GM19025 (cell line): ENCODE results near the gene ERC2.

Experiments used
- ATAC-seq: cut with Tn5 transposase; IDR thresholded peaks from one replicate; pipeline ENCODE4 v1.9.1; 2021; ENCODE audit warnings: mild to moderate bottlenecking, low read depth, moderate library complexity; ENCODE audit not compliant: unreplicated experiment

ERC2 gene

GRCh38 chr3:55906896-55907295 lies 561.4 kb downstream of the ERC2 start:
- no peak for ATAC-seq

- ATAC-seq: no peak
Measured at GRCh38 chr3:55904716-55905115, 563.6 kb downstream of the ERC2 start.

GRCh38 chr3:55903680-55904079 lies 564.6 kb downstream of the ERC2 start:
- ATAC-seq: no peak

- no peak for ATAC-seq
Measured at GRCh38 chr3:55902221-55902900, 565.9 kb downstream of the ERC2 start.

GRCh38 chr3:55899887-55900286 lies 568.4 kb downstream of the ERC2 start:
- no peak for ATAC-seq

GRCh38 chr3:55897573-55898224 lies 570.6 kb downstream of the ERC2 start:
- no peak for ATAC-seq

- ATAC-seq: no peak
Measured at GRCh38 chr3:55895897-55896566, 572.2 kb downstream of the ERC2 start.

- no peak for ATAC-seq
Measured at GRCh38 chr3:55894605-55895004, 573.7 kb downstream of the ERC2 start.

- ATAC-seq: no peak
Measured at GRCh38 chr3:55893045-55893664, 575.1 kb downstream of the ERC2 start.

- ATAC-seq: no peak
Measured at GRCh38 chr3:55891106-55891505, 577.2 kb downstream of the ERC2 start.

- no peak for ATAC-seq
Measured at GRCh38 chr3:55888282-55888885, 579.9 kb downstream of the ERC2 start.

- no peak for ATAC-seq
Measured at GRCh38 chr3:55885721-55886120, 582.5 kb downstream of the ERC2 start.

- ATAC-seq: no peak
Measured at GRCh38 chr3:55884491-55885285, 583.6 kb downstream of the ERC2 start.

GRCh38 chr3:55884066-55884465 lies 584.2 kb downstream of the ERC2 start:
- ATAC-seq: no peak

GRCh38 chr3:55882006-55882405 lies 586.3 kb downstream of the ERC2 start:
- ATAC-seq: no peak

- no peak for ATAC-seq
Measured at GRCh38 chr3:55880357-55880756, 587.9 kb downstream of the ERC2 start.

- ATAC-seq: no peak
Measured at GRCh38 chr3:55879901-55880331, 588.4 kb downstream of the ERC2 start.

- ATAC-seq: no peak
Measured at GRCh38 chr3:55877703-55878102, 590.6 kb downstream of the ERC2 start.

- no peak for ATAC-seq
Measured at GRCh38 chr3:55876560-55876959, 591.7 kb downstream of the ERC2 start.

- no peak for ATAC-seq
Measured at GRCh38 chr3:55875113-55875512, 593.2 kb downstream of the ERC2 start.
